Natural killer cell (primary cell): ENCODE measurements around the gene P2RY4. TPM values are rescaled to one million over a fixed set of nuclear protein-coding genes. Genes with fewer than 3 reads are reported as not detected.

ENCODE experiments used
- ATAC-seq, 3 donors: fragments of 150-1000 bp in 2 of 3; fragments of 200-7000 bp in 1 of 3; cut with Tn5 transposase; 1 replicate in 1 of 3; 2 replicates in 2 of 3; pipeline ENCODE4 v1.10.0; 2021; ENCODE audit warnings: mild to moderate bottlenecking in 2 of 3, moderate library complexity in 2 of 3
- DNase-seq, 2 donors: peaks; one replicate each; pipeline versions ENCODE4 v3.0.0 to v3.0.0-alpha.2; 2013 to 2021; ENCODE audit warnings: mixed read lengths in 1 of 2
- H3K27ac ChIP-seq: one replicate; pipeline ENCODE4 v1.5.1; 2013; ENCODE audit warnings: mild to moderate bottlenecking, low read length
- H3K27me3 ChIP-seq: one replicate; pipeline ENCODE4 v1.6.1; 2013; ENCODE audit warnings: low read length; ENCODE audit not compliant: control insufficient read depth, insufficient read depth
- H3K36me3 ChIP-seq: one replicate; pipeline ENCODE4 v1.6.1; 2013; ENCODE audit warnings: low read length; ENCODE audit not compliant: control insufficient read depth, insufficient read depth
- H3K4me1 ChIP-seq: one replicate; pipeline ENCODE4 v1.6.1; 2013; ENCODE audit warnings: low read length; ENCODE audit not compliant: control insufficient read depth, insufficient read depth
- H3K4me3 ChIP-seq: one replicate; pipeline ENCODE4 v1.5.1; 2013; ENCODE audit warnings: low read length
- H3K9me3 ChIP-seq: one replicate; pipeline ENCODE4 v1.6.1; 2013; ENCODE audit warnings: low read length; ENCODE audit not compliant: control insufficient read depth, insufficient read depth
- H3K27ac Mint-ChIP-seq, 2 donors: one replicate each; pipeline ENCODE4 v1.8.0; 2022; ENCODE audit warnings: mild to moderate bottlenecking in 2 of 2, mixed read lengths in 2 of 2, moderate library complexity in 1 of 2
- H3K27me3 Mint-ChIP-seq, 2 donors: one replicate each; pipeline ENCODE4 v1.8.0; 2022; ENCODE audit warnings: low read depth in 2 of 2, mixed read lengths in 2 of 2
- H3K36me3 Mint-ChIP-seq: one replicate; pipeline ENCODE4 v1.8.0; 2022; ENCODE audit warnings: mixed read lengths
- H3K4me1 Mint-ChIP-seq, 2 donors: one replicate each; pipeline ENCODE4 v1.8.0; 2022; ENCODE audit warnings: mixed read lengths in 2 of 2
- H3K4me3 Mint-ChIP-seq: one replicate; pipeline ENCODE4 v1.8.0; 2022; ENCODE audit warnings: mild to moderate bottlenecking, moderate library complexity, mixed read lengths
- H3K9me3 Mint-ChIP-seq, 2 donors: one replicate each; pipeline ENCODE4 v1.8.0; 2022; ENCODE audit warnings: mixed read lengths in 2 of 2
- CTCF ChIP-seq: fragments of 200-600 bp; IDR thresholded peaks from one replicate; pipeline ENCODE4 v1.8.0; 2022; ENCODE audit warnings: antibody characterized with exemption
- WGBS: methylation state at CpG from one replicate; pipeline ENCODE4 v1.1.7; 2013; ENCODE audit warnings: missing lambda C conversion rate; ENCODE audit not compliant: insufficient coverage; 5-methylcytosine and 5-hydroxymethylcytosine counted together
- intact Hi-C: fragments of 100-400 bp; cut with micrococcal nuclease; formaldehyde crosslinking; loops from one replicate; pipeline ENCODE4 v1.14.2; 2022
- total RNA-seq, 4 donors: library from RNA; stranded (reverse); fragments of 120-200 nt in 1 of 4; gene quantifications; one replicate each; pipeline versions ENCODE4 v1.2.3 to v1.2.4, GENCODE V29; 2013 to 2022

P2RY4 gene
- under 1 TPM; 0.53 to 0.64 (median 0.61) TPM for total RNA-seq
- 0.18 TPM for total RNA-seq (2013)

- intact Hi-C loops = no loop called here
Observed at GRCh38 chrX:70260104-70260503, at the start of gene P2RY4. P2RY4 (minus strand) TSS chrX:70260204; CDS start chrX:70259624, 580 bp downstream.

GRCh38 chrX:70301716-70302115 is 41.7 kb upstream of the P2RY4 start:
- DNase-seq (no peak), ATAC-seq (no peak)
- Mint-ChIP-seq H3K4me3 (no peak overlapping the region), H3K4me1 (no peaks in the 10 kb centered on the region), H3K9me3 (no peaks in the 10 kb centered on the region), H3K27me3 (no peaks in the 10 kb centered on the region), H3K27ac (no peak overlapping the region), H3K36me3 (no peaks in the 10 kb centered on the region)
- H3K36me3 ChIP-seq = no peaks in the 10 kb centered on the region
- H3K4me3 ChIP-seq = no peak overlapping the region
- no peaks in the 10 kb centered on the region for H3K27me3 ChIP-seq
- H3K9me3 ChIP-seq = no peaks in the 10 kb centered on the region
- intact Hi-C loops = no loop called here
- WGBS = no CpG with 5 or more reads among the region's 3 CpGs
- no peak overlapping the region for H3K27ac ChIP-seq
- no peak for TF ChIP-seq CTCF
- H3K4me1 ChIP-seq = no peaks in the 10 kb centered on the region

More at GRCh38 chrX:70260104-70260503, at the start of gene P2RY4:
- Histone ChIP-seq H3K27me3 (no peaks in the 10 kb centered on the region), H3K27ac (no peak within 1 kb of the TSS), H3K4me1 (no peaks in the 10 kb centered on the region), H3K9me3 (no peaks in the 10 kb centered on the region), H3K4me3 (no peak within 1 kb of the TSS), H3K36me3 (no peaks in the 10 kb centered on the region)
- Mint-ChIP-seq H3K4me3 (no peak within 1 kb of the TSS), H3K36me3 (no peaks in the 10 kb centered on the region), H3K4me1 (peaks cover 0 to 4% of the 10 kb centered on the region in 2 donors), H3K9me3 (no peaks in the 10 kb centered on the region), H3K27me3 (no peaks in the 10 kb centered on the region), H3K27ac (no peak within 1 kb of the TSS)
- WGBS = 60% methylated on average over 1 of the region's 4 CpGs
- ATAC-seq (no peak), DNase-seq (no peak)
- no peak for TF ChIP-seq CTCF

- H3K36me3 Mint-ChIP-seq = no peaks in the 10 kb centered on the region
- no peaks in the 10 kb centered on the region for H3K9me3 Mint-ChIP-seq
- no peak for TF ChIP-seq CTCF
- intact Hi-C loops = no loop called here
- Histone ChIP-seq H3K36me3 (no peaks in the 10 kb centered on the region), H3K9me3 (no peaks in the 10 kb centered on the region), H3K4me1 (peaks cover 16% of the 10 kb centered on the region), H3K27me3 (no peaks in the 10 kb centered on the region), H3K27ac (no peak overlapping the region), H3K4me3 (no peak overlapping the region)
- WGBS = 100% methylated on average over 2 of the region's 5 CpGs
- DNase-seq (no peak), ATAC-seq (no peak)
- no peaks in the 10 kb centered on the region for H3K27me3 Mint-ChIP-seq
- no peak overlapping the region for H3K4me3 Mint-ChIP-seq
- no peak overlapping the region for H3K27ac Mint-ChIP-seq
- H3K4me1 Mint-ChIP-seq = peaks cover 0 to 6% of the 10 kb centered on the region in 2 donors
Observed at GRCh38 chrX:70293621-70294020, 33.6 kb upstream of the P2RY4 start.

GRCh38 chrX:70292788-70293187 is 32.8 kb upstream of the P2RY4 start:
- no peaks in the 10 kb centered on the region for H3K9me3 ChIP-seq
- TF ChIP-seq CTCF = no peak
- H3K36me3 ChIP-seq = no peaks in the 10 kb centered on the region
- peaks cover 16% of the 10 kb centered on the region for H3K4me1 ChIP-seq
- H3K27ac ChIP-seq = no peak overlapping the region
- ATAC-seq (no peak), DNase-seq (no peak)
- H3K27me3 ChIP-seq = no peaks in the 10 kb centered on the region
- intact Hi-C loops = no loop called here
- H3K4me1 Mint-ChIP-seq = peaks cover 0 to 6% of the 10 kb centered on the region in 2 donors
- no peaks in the 10 kb centered on the region for H3K27me3 Mint-ChIP-seq
- WGBS = no CpG with 5 or more reads among the region's 1 CpG
- no peak overlapping the region for H3K4me3 Mint-ChIP-seq
- H3K9me3 Mint-ChIP-seq = no peaks in the 10 kb centered on the region
- no peak overlapping the region for H3K27ac Mint-ChIP-seq
- H3K36me3 Mint-ChIP-seq = no peaks in the 10 kb centered on the region
- H3K4me3 ChIP-seq = no peak overlapping the region
